Measurements from ENCODE around the gene PELI2. TPM values are rescaled to one million over a fixed set of nuclear protein-coding genes. Genes with fewer than 3 reads are reported as not detected.

Gene PELI2
- total RNA-seq, 1 donor from 2014 or later, result 40.6 TPM

GRCh38 chr14:56199982-56200577 lies 81.9 kb downstream of the PELI2 start:
- H3K4me3 Mint-ChIP-seq (ENCODE audit: unreplicated experiment), result no peak overlapping the region

GRCh38 chr14:56202256-56202655 lies 84.0 kb downstream of the PELI2 start:
- no peaks in the 10 kb centered on the region for H3K36me3 Mint-ChIP-seq (ENCODE audit: low read depth, unreplicated experiment)
- no peaks in the 10 kb centered on the region for H3K27me3 Mint-ChIP-seq (ENCODE audit: unreplicated experiment)
- H3K4me1 Mint-ChIP-seq (ENCODE audit: unreplicated experiment), result peaks cover 3% of the 10 kb centered on the region
- H3K27ac Mint-ChIP-seq (ENCODE audit: unreplicated experiment), result no peak overlapping the region
- H3K9me3 Mint-ChIP-seq (ENCODE audit: unreplicated experiment), result no peaks in the 10 kb centered on the region
- H3K4me3 Mint-ChIP-seq (ENCODE audit: unreplicated experiment), result no peak overlapping the region
- TF ChIP-seq CTCF (IDR thresholded peaks at IDR 0.05; ENCODE audit: unreplicated experiment), result no peak
- DNase-seq (ENCODE audit: low spot score), result no peak

More at GRCh38 chr14:56199982-56200577, 81.9 kb downstream of the PELI2 start:
- Mint-ChIP-seq H3K4me1 (ENCODE audit: unreplicated experiment) (peaks cover 14% of the 10 kb centered on the region), H3K27ac (ENCODE audit: unreplicated experiment) (no peak overlapping the region), H3K27me3 (ENCODE audit: unreplicated experiment) (no peaks in the 10 kb centered on the region), H3K9me3 (ENCODE audit: unreplicated experiment) (no peaks in the 10 kb centered on the region), H3K36me3 (ENCODE audit: low read depth, unreplicated experiment) (no peaks in the 10 kb centered on the region)
- no peak for DNase-seq (ENCODE audit: low spot score)
- no peak for TF ChIP-seq CTCF (IDR thresholded peaks at IDR 0.05; ENCODE audit: unreplicated experiment)

GRCh38 chr14:56205881-56206280 lies 87.7 kb downstream of the PELI2 start:
- Mint-ChIP-seq H3K27ac (ENCODE audit: unreplicated experiment) (no peak overlapping the region), H3K36me3 (ENCODE audit: low read depth, unreplicated experiment) (no peaks in the 10 kb centered on the region), H3K4me3 (ENCODE audit: unreplicated experiment) (no peak overlapping the region), H3K27me3 (ENCODE audit: unreplicated experiment) (no peaks in the 10 kb centered on the region), H3K9me3 (ENCODE audit: unreplicated experiment) (no peaks in the 10 kb centered on the region), H3K4me1 (ENCODE audit: unreplicated experiment) (peaks cover 10% of the 10 kb centered on the region)
- DNase-seq (ENCODE audit: low spot score), result no peak
- no peak for TF ChIP-seq CTCF (IDR thresholded peaks at IDR 0.05; ENCODE audit: unreplicated experiment)

GRCh38 chr14:56206596-56206995 lies 88.4 kb downstream of the PELI2 start:
- no peaks in the 10 kb centered on the region for H3K9me3 Mint-ChIP-seq (ENCODE audit: unreplicated experiment)
- H3K27me3 Mint-ChIP-seq (ENCODE audit: unreplicated experiment), result peaks cover 3% of the 10 kb centered on the region

More at GRCh38 chr14:56206596-56206995, 88.4 kb downstream of the PELI2 start:
- TF ChIP-seq CTCF (IDR thresholded peaks at IDR 0.05; ENCODE audit: unreplicated experiment), result no peak
- DNase-seq (ENCODE audit: low spot score), result no peak
- peaks cover 10% of the 10 kb centered on the region for H3K4me1 Mint-ChIP-seq (ENCODE audit: unreplicated experiment)
- H3K36me3 Mint-ChIP-seq (ENCODE audit: low read depth, unreplicated experiment), result no peaks in the 10 kb centered on the region
- no peak overlapping the region for H3K4me3 Mint-ChIP-seq (ENCODE audit: unreplicated experiment)
- no peak overlapping the region for H3K27ac Mint-ChIP-seq (ENCODE audit: unreplicated experiment)

Measured in endothelial cell (in vitro differentiated cells).